ENCODE data around the gene SERPINB2. TPM values are rescaled to one million over a fixed set of nuclear protein-coding genes. Genes with fewer than 3 reads are reported as not detected.

The SERPINB2 gene
- total and polyA plus RNA-seq, 5 experiments from 2014 or later, result 0.09 to 1.9 (median 1.5) TPM; not detected in 2

- H3K36me3 Mint-ChIP-seq, result no peaks in the 10 kb centered on the region
- H3K27ac Mint-ChIP-seq, result no peak overlapping the region
- no peaks in the 10 kb centered on the region for H3K9me3 Mint-ChIP-seq
- H3K27me3 Mint-ChIP-seq, result peaks cover 6 to 12% (median 12%) of the 10 kb centered on the region in 5 donors
- ATAC-seq, result no peak
- H3K4me3 Mint-ChIP-seq, result no peak overlapping the region
- DNase-seq, result no peak
- POLR2A ChIA-PET, result no interaction called here
- no peaks in the 10 kb centered on the region for H3K4me1 Mint-ChIP-seq
These were observed 15.7 kb upstream of the SERPINB2 start for GRCh38 chr18:63871836-63872235.

- Mint-ChIP-seq H3K36me3 (no peaks in the 10 kb centered on the region), H3K4me1 (no peaks in the 10 kb centered on the region), H3K4me3 (no peak overlapping the region), H3K27ac (no peak overlapping the region), H3K27me3 (peaks cover 5 to 12% (median 12%) of the 10 kb centered on the region in 5 donors), H3K9me3 (no peaks in the 10 kb centered on the region)
- DNase-seq (no peak), ATAC-seq (no peak)
- POLR2A ChIA-PET, result no interaction called here
These were observed 14.9 kb upstream of the SERPINB2 start for GRCh38 chr18:63872586-63872985.

- Mint-ChIP-seq H3K27ac (no peak overlapping the region), H3K36me3 (no peaks in the 10 kb centered on the region), H3K27me3 (peaks cover 0 to 4% (median 3%) of the 10 kb centered on the region in 5 donors), H3K9me3 (no peaks in the 10 kb centered on the region), H3K4me1 (no peaks in the 10 kb centered on the region), H3K4me3 (no peak overlapping the region)
- POLR2A ChIA-PET, result no interaction called here
- DNase-seq (no peak), ATAC-seq (no peak)
These were observed 9.2 kb upstream of the SERPINB2 start for GRCh38 chr18:63878343-63878742.

- Mint-ChIP-seq H3K4me3 (no peak overlapping the region), H3K27me3 (peaks cover 0 to 3% (median 2%) of the 10 kb centered on the region in 5 donors), H3K9me3 (no peaks in the 10 kb centered on the region), H3K36me3 (no peaks in the 10 kb centered on the region), H3K4me1 (no peaks in the 10 kb centered on the region), H3K27ac (no peak overlapping the region)
- POLR2A ChIA-PET, result no interaction called here
- ATAC-seq (no peak), DNase-seq (no peak)
These were observed 8.6 kb upstream of the SERPINB2 start for GRCh38 chr18:63878925-63879324.

- Mint-ChIP-seq H3K27ac (no peak overlapping the region), H3K4me3 (no peak overlapping the region), H3K4me1 (no peaks in the 10 kb centered on the region), H3K27me3 (peaks cover 0 to 7% (median 2%) of the 10 kb centered on the region in 5 donors), H3K9me3 (no peaks in the 10 kb centered on the region), H3K36me3 (no peaks in the 10 kb centered on the region)
- DNase-seq (no peak), ATAC-seq (no peak)
- POLR2A ChIA-PET, result no interaction called here
These were observed 7.8 kb upstream of the SERPINB2 start for GRCh38 chr18:63879709-63880108.

GRCh38 chr18:63881851-63882250 lies 5.7 kb upstream of the SERPINB2 start:
- POLR2A ChIA-PET, result no interaction called here
- H3K4me1 Mint-ChIP-seq, result no peaks in the 10 kb centered on the region
- peaks cover 2 to 12% (median 9%) of the 10 kb centered on the region in 5 donors for H3K27me3 Mint-ChIP-seq
- H3K36me3 Mint-ChIP-seq, result no peaks in the 10 kb centered on the region
- H3K4me3 Mint-ChIP-seq, result no peak overlapping the region
- ATAC-seq, result no peak
- no peak overlapping the region for H3K27ac Mint-ChIP-seq
- H3K9me3 Mint-ChIP-seq, result no peaks in the 10 kb centered on the region
- DNase-seq, result no peak

GRCh38 chr18:63882333-63883141 lies 5.0 kb upstream of the SERPINB2 start:
- DNase-seq (no peak), ATAC-seq (no peak)
- POLR2A ChIA-PET, result no interaction called here
- no peak overlapping the region for H3K4me3 Mint-ChIP-seq
- H3K4me1 Mint-ChIP-seq, result no peaks in the 10 kb centered on the region
- no peaks in the 10 kb centered on the region for H3K9me3 Mint-ChIP-seq
- peaks cover 3 to 12% (median 9%) of the 10 kb centered on the region in 5 donors for H3K27me3 Mint-ChIP-seq
- no peaks in the 10 kb centered on the region for H3K36me3 Mint-ChIP-seq
- H3K27ac Mint-ChIP-seq, result no peak overlapping the region

- peaks cover 3 to 12% (median 9%) of the 10 kb centered on the region in 5 donors for H3K27me3 Mint-ChIP-seq
- DNase-seq, result no peak
- POLR2A ChIA-PET, result no interaction called here
These were observed 3.9 kb upstream of the SERPINB2 start for GRCh38 chr18:63883617-63884016.

GRCh38 chr18:63888470-63889190 lies 1.1 kb downstream of the SERPINB2 start:
- no peaks in the 10 kb centered on the region for H3K9me3 Mint-ChIP-seq
- peaks cover 3 to 31% (median 9%) of the 10 kb centered on the region in 5 donors for H3K27me3 Mint-ChIP-seq
- no peak overlapping the region for H3K4me3 Mint-ChIP-seq
- H3K27ac Mint-ChIP-seq, result no peak overlapping the region
- DNase-seq (no peak), ATAC-seq (no peak)
- H3K36me3 Mint-ChIP-seq, result no peaks in the 10 kb centered on the region
- no peaks in the 10 kb centered on the region for H3K4me1 Mint-ChIP-seq
- POLR2A ChIA-PET, result no interaction called here

More at GRCh38 chr18:63883617-63884016, 3.9 kb upstream of the SERPINB2 start:
- Mint-ChIP-seq H3K36me3 (no peaks in the 10 kb centered on the region), H3K4me1 (no peaks in the 10 kb centered on the region), H3K9me3 (no peaks in the 10 kb centered on the region), H3K27ac (no peak overlapping the region), H3K4me3 (no peak overlapping the region)
- no peak for ATAC-seq

GRCh38 chr18:63889626-63890025 lies 2.1 kb downstream of the SERPINB2 start:
- Mint-ChIP-seq H3K27me3 (peaks cover 3 to 38% (median 12%) of the 10 kb centered on the region in 5 donors), H3K36me3 (no peaks in the 10 kb centered on the region), H3K27ac (no peak overlapping the region), H3K9me3 (no peaks in the 10 kb centered on the region), H3K4me3 (no peak overlapping the region), H3K4me1 (no peaks in the 10 kb centered on the region)
- POLR2A ChIA-PET, result no interaction called here
- DNase-seq, result no peak
- ATAC-seq, result no peak

- H3K4me3 Mint-ChIP-seq, result no peak overlapping the region
- no peaks in the 10 kb centered on the region for H3K4me1 Mint-ChIP-seq
- peaks cover 3 to 38% (median 12%) of the 10 kb centered on the region in 5 donors for H3K27me3 Mint-ChIP-seq
- no peaks in the 10 kb centered on the region for H3K36me3 Mint-ChIP-seq
- ATAC-seq, result no peak
- POLR2A ChIA-PET, result no interaction called here
- H3K27ac Mint-ChIP-seq, result no peak overlapping the region
- DNase-seq, result no peak
- H3K9me3 Mint-ChIP-seq, result no peaks in the 10 kb centered on the region
These were observed 2.9 kb downstream of the SERPINB2 start for GRCh38 chr18:63890237-63890949.

GRCh38 chr18:63890950-63891304 lies 3.4 kb downstream of the SERPINB2 start:
- H3K36me3 Mint-ChIP-seq, result no peaks in the 10 kb centered on the region
- H3K27ac Mint-ChIP-seq, result no peak overlapping the region
- POLR2A ChIA-PET, result no interaction called here
- DNase-seq, result no peak
- ATAC-seq, result no peak
- no peak overlapping the region for H3K4me3 Mint-ChIP-seq
- no peaks in the 10 kb centered on the region for H3K4me1 Mint-ChIP-seq
- peaks cover 2 to 34% (median 10%) of the 10 kb centered on the region in 5 donors for H3K27me3 Mint-ChIP-seq
- no peaks in the 10 kb centered on the region for H3K9me3 Mint-ChIP-seq

GRCh38 chr18:63892566-63892965 lies 5.1 kb downstream of the SERPINB2 start:
- POLR2A ChIA-PET, result no interaction called here
- DNase-seq (no peak), ATAC-seq (no peak)
- H3K27ac Mint-ChIP-seq, result no peak overlapping the region
- peaks cover 0 to 35% (median 4%) of the 10 kb centered on the region in 5 donors for H3K27me3 Mint-ChIP-seq
- no peaks in the 10 kb centered on the region for H3K9me3 Mint-ChIP-seq
- H3K4me1 Mint-ChIP-seq, result no peaks in the 10 kb centered on the region
- no peaks in the 10 kb centered on the region for H3K36me3 Mint-ChIP-seq
- no peak overlapping the region for H3K4me3 Mint-ChIP-seq
